ENCODE data around the gene KRT6A. TPM values are rescaled to one million over a fixed set of nuclear protein-coding genes. Genes with fewer than 3 reads are reported as not detected.

Gene KRT6A
- total RNA-seq, 4 donors from 2014 or later = 0.30 TPM; not detected in 3

- Histone ChIP-seq H3K9me3 (no peaks in the 10 kb centered on the region), H3K36me3 (no peaks in the 10 kb centered on the region), H3K4me1 (peaks cover 0 to 5% (median 0%) of the 10 kb centered on the region in 4 donors), H3K4me3 (no peak overlapping the region), H3K27ac (no peak overlapping the region), H3K27me3 (no peaks in the 10 kb centered on the region)
- no peak for TF ChIP-seq POLR2A (IDR thresholded peaks at IDR 0.05)
- TF ChIP-seq EP300 (IDR thresholded peaks at IDR 0.05) = no peak
- TF ChIP-seq CTCF (IDR thresholded peaks at IDR 0.05) = no peak
- 82 to 84% methylated on average over 12 to 13 of the region's 13 CpGs for WGBS, 2 donors
- no peak for DNase-seq (ENCODE audit: low spot score in 2 of 2)
Observed at GRCh38 chr12:52525661-52526499, 32.8 kb upstream of the KRT6A start.

- H3K4me3 ChIP-seq = no peak overlapping the region
- DNase-seq (ENCODE audit: low spot score in 2 of 2) = no peak
- TF ChIP-seq CTCF (IDR thresholded peaks at IDR 0.05) (no peak), POLR2A (IDR thresholded peaks at IDR 0.05) (no peak), EP300 (IDR thresholded peaks at IDR 0.05) (no peak)
Observed at GRCh38 chr12:52524898-52525591, 32.0 kb upstream of the KRT6A start.

GRCh38 chr12:52524241-52524897, 31.3 kb upstream of the KRT6A start:
- 54 to 59% methylated on average over 6 of the region's 6 CpGs for WGBS, 2 donors
- DNase-seq (ENCODE audit: low spot score in 2 of 2) = no peak
- no peak for TF ChIP-seq POLR2A (IDR thresholded peaks at IDR 0.05)
- TF ChIP-seq EP300 (IDR thresholded peaks at IDR 0.05) = no peak
- no peak for TF ChIP-seq CTCF (IDR thresholded peaks at IDR 0.05)
- Histone ChIP-seq H3K4me1 (peaks cover 0 to 5% (median 0%) of the 10 kb centered on the region in 4 donors), H3K9me3 (no peaks in the 10 kb centered on the region), H3K4me3 (no peak overlapping the region), H3K27me3 (no peaks in the 10 kb centered on the region), H3K36me3 (no peaks in the 10 kb centered on the region), H3K27ac (no peak overlapping the region)

More at GRCh38 chr12:52524898-52525591, 32.0 kb upstream of the KRT6A start:
- WGBS, 2 donors = 80 to 88% methylated on average over 5 of the region's 5 CpGs
- H3K27me3 ChIP-seq = no peaks in the 10 kb centered on the region
- H3K27ac ChIP-seq = no peak overlapping the region
- peaks cover 0 to 5% (median 0%) of the 10 kb centered on the region in 4 donors for H3K4me1 ChIP-seq
- H3K9me3 ChIP-seq = no peaks in the 10 kb centered on the region
- H3K36me3 ChIP-seq = no peaks in the 10 kb centered on the region

GRCh38 chr12:52523824-52524223, 30.8 kb upstream of the KRT6A start:
- Histone ChIP-seq H3K36me3 (no peaks in the 10 kb centered on the region), H3K4me1 (peaks cover 0 to 5% (median 0%) of the 10 kb centered on the region in 4 donors), H3K27ac (no peak overlapping the region), H3K9me3 (no peaks in the 10 kb centered on the region), H3K27me3 (no peaks in the 10 kb centered on the region), H3K4me3 (no peak overlapping the region)
- no peak for DNase-seq (ENCODE audit: low spot score in 2 of 2)
- TF ChIP-seq EP300 (IDR thresholded peaks at IDR 0.05) (no peak), CTCF (IDR thresholded peaks at IDR 0.05) (no peak), POLR2A (IDR thresholded peaks at IDR 0.05) (no peak)
- WGBS, 2 donors = 50 to 74% methylated on average over 4 of the region's 4 CpGs
